Adrenal gland (tissue), 5 donors: Measurements from ENCODE around the gene PLA2G4D.

Source experiments
- CTCF ChIP-seq, 6 experiments: fragments of 450-650 bp in 4 of 6; fragments of 200-600 bp in 2 of 6; sonication (generic) in 1 of 6; IDR thresholded peaks; 1 replicate in 5 of 6; 2 replicates in 1 of 6; pipeline versions ENCODE4 v1.5.1 to v1.8.0; 2016 to 2021; ENCODE audit warnings: antibody characterized with exemption in 6 of 6, mild to moderate bottlenecking in 2 of 6, moderate library complexity in 1 of 6
- POLR2A ChIP-seq, 2 donors: fragments of 450-650 bp; IDR thresholded peaks; one replicate each; pipeline ENCODE4 v1.6.1; 2017; ENCODE audit warnings: antibody characterized with exemption in 2 of 2, mild to moderate bottlenecking in 2 of 2, moderate library complexity in 1 of 2
- donor health status: DM: no; HTN: no; CAD: no.

DNA sequence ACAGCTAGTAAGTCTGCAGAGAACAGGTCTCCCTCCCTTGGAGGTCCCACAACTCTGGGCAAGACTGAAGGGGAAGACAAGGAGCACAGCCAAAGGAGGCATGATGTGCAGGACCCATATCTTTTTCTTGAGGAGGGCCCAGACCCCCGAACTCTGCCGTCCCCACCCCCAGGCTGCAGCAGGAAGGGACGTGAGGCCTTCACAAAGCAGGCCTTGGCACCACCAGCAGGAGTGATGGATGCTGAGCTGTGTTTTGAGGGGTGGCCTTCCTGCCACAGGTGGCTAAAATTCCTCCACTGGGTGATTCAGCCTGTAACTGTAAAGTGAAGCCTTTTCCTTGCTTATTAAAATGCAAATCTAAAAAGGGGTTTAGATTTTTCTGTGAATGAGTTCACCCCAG, 8.6 kb downstream of the PLA2G4D start:
- TF ChIP-seq CTCF (IDR thresholded peaks at IDR 0.05) (no peak), POLR2A (IDR thresholded peaks at IDR 0.05) (no peak)
